HepG2 (cell line): ENCODE measurements around the gene ZNF749. TPM values are rescaled to one million over a fixed set of nuclear protein-coding genes. Genes with fewer than 3 reads are reported as not detected.
A peak's percentile ranks its signal among the peaks of the same experiment; 100 is the strongest.

Experiments used
- BCL6 ChIP-seq: IDR thresholded peaks from 2 replicates; pipeline ENCODE4 v1.6.1; 2016; ENCODE audit warnings: missing genetic modification reagents, missing compliant biosample characterization
- ESRRA ChIP-seq: sonication (generic); formaldehyde crosslinking; IDR thresholded peaks from 2 replicates; pipeline ENCODE4 v1.5.1; 2020; ENCODE audit warnings: mild to moderate bottlenecking, low read depth, missing genetic modification reagents
- ETV5 ChIP-seq: IDR thresholded peaks from 2 replicates; pipeline ENCODE4 v1.6.1; 2018; ENCODE audit warnings: missing biosample characterization, missing genetic modification reagents, inconsistent platforms, borderline replicate concordance
- MXI1 ChIP-seq: IDR thresholded peaks from 3 replicates; pipeline ENCODE4 v1.6.1; 2012; ENCODE audit warnings: low read depth, low read length, inconsistent platforms, borderline replicate concordance
- NR2C2 ChIP-seq: sonication (generic); formaldehyde crosslinking; IDR thresholded peaks from 2 replicates; pipeline ENCODE4 v1.4.0; 2020; ENCODE audit warnings: missing genetic modification reagents, mild to moderate bottlenecking, moderate library complexity, borderline replicate concordance
- PTBP1 ChIP-seq: fragments of 200-400 bp; formaldehyde crosslinking; IDR thresholded peaks from 2 replicates; pipeline ENCODE4 v1.6.1; 2018; ENCODE audit warnings: low read length, low read depth; ENCODE audit not compliant: poor library complexity, severe bottlenecking
- RORA ChIP-seq: sonication (generic); formaldehyde crosslinking; IDR thresholded peaks from 2 replicates; pipeline ENCODE4 v1.5.0; 2020; ENCODE audit warnings: mild to moderate bottlenecking, missing genetic modification reagents, moderate library complexity
- SMC3 ChIP-seq: IDR thresholded peaks from 2 replicates; pipeline ENCODE4 v1.6.1; 2011; ENCODE audit warnings: low read length, improper control_type of control experiment
- STAT6 ChIP-seq: sonication (generic); formaldehyde crosslinking; IDR thresholded peaks from 2 replicates; pipeline ENCODE4 v1.4.0; 2020; ENCODE audit warnings: missing genetic modification reagents, mild to moderate bottlenecking, borderline replicate concordance
- TOE1 ChIP-seq: sonication (generic); formaldehyde crosslinking; IDR thresholded peaks from 2 replicates; pipeline ENCODE4 v1.4.0; 2020; ENCODE audit warnings: mild to moderate bottlenecking, missing genetic modification reagents
- ZBTB43 ChIP-seq: sonication (generic); formaldehyde crosslinking; conservative IDR thresholded peaks from 2 replicates; pipeline ENCODE4 v1.4.0; 2020; ENCODE audit warnings: missing genetic modification reagents
- ZNF24 ChIP-seq: fragments of 450-650 bp; IDR thresholded peaks from 2 replicates; pipeline ENCODE4 v1.6.1; 2017; ENCODE audit warnings: antibody characterized with exemption, mild to moderate bottlenecking
- ZNF550 ChIP-seq: sonication (generic); formaldehyde crosslinking; IDR thresholded peaks from 2 replicates; pipeline ENCODE4 v1.4.0; 2020; ENCODE audit warnings: mild to moderate bottlenecking, missing genetic modification reagents, borderline replicate concordance
- ZNF598 ChIP-seq: sonication (generic); formaldehyde crosslinking; IDR thresholded peaks from 2 replicates; pipeline ENCODE4 v1.5.1; 2020; ENCODE audit warnings: mild to moderate bottlenecking, missing genetic modification reagents, borderline replicate concordance
- polyA plus RNA-seq, 8 experiments: library from polyadenylated mRNA; depleted of rRNA in 3 of 8; stranded (reverse) in 7 of 8; unstranded in 1 of 8; fragments of >200 nt; fragmentation: Illumina TruSeq in 4 of 8; extraction: Trizol in 4 of 8; gene quantifications; 2 replicates each; pipeline versions ENCODE4 v1.2.1 to v1.2.3, GENCODE V29; 2011 to 2016; ENCODE audit warnings: low read depth in 4 of 8, missing spikeins in 1 of 8, mixed read lengths in 1 of 8; ENCODE audit not compliant: insufficient read depth in 1 of 8
- total RNA-seq, 5 experiments: library from RNA; depleted of rRNA; stranded (reverse); fragments of >200 nt; fragmentation: Illumina TruSeq; extraction: Trizol; gene quantifications; 2 replicates each; pipeline ENCODE4 v1.2.3, GENCODE V29; 2016; ENCODE audit warnings: low read depth in 1 of 5
- TF ChIP-seq, protein P1 (sequence below): sonication (generic); formaldehyde crosslinking; IDR thresholded peaks from 2 replicates; pipeline ENCODE4 v1.5.1; 2020; ENCODE audit warnings: mild to moderate bottlenecking, missing genetic modification reagents
- TF ChIP-seq, protein P2 (sequence below): sonication (generic); formaldehyde crosslinking; IDR thresholded peaks from 2 replicates; pipeline ENCODE4 v1.5.0; 2020; ENCODE audit warnings: missing genetic modification reagents

The ZNF749 gene
- total and polyA plus RNA-seq, 2 of the 13 experiments (the other 11 are each of a cell fraction or from before 2014, with no cell fraction given): 18.9 to 21.0 TPM

DNA sequence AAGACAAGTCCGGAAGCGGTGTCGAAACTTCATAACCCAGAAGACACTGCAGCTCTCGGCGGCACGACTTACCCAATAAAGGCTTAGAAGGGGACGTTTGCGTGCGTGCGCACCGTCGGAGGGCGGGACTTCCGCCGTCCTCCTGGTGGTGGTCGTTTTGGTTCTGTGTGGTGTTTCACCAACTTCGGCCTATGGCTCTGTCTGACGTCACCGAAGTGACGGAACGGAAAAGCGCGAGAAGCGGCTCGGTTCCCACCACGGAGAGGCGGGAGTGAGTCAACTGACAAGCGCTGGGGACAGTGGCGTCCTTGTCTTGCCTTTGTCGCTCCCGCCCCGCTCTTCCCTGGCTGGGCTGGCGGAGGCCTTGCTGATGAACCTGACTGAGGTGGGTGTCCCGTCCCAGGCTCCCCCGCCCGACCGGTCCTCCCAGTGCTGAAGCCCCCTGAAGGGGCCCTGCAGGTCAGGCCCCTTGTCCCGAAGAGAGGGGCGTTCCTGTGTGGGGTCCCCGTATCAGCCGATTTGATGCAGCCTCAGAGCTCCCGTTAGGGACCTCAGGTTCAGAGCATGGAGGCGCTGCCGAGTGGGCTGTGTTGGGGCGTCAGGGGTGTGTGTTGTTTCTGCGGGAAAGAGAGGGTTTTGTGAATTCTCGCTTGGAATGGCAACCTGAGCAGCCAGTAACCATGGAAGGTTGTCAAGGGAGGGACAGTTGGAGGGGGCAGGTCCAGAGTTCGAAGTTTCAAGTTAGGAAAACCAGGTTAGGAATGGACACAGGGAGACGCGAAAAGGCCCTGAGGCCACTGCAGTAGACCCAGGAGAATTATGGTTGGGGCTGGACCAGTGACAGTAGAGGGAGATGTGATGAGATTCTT is 45.2 kb upstream of the ZNF749 start, which contains the start of gene ZNF548 (continued):
- TF ChIP-seq RORA (no peak), BCL6 (CRISPR knock-in tag) (0 out of 2 replicates have a peak, but pooled peaks have one; percentile 16), ESRRA (peak; percentile 50; the same call in 1 of the 2 replicates), MXI1 (peak; percentile 70; the same call in 1 of the 3 replicates), NR2C2 (CRISPR knock-in tag) (peak; percentile 57), ZNF550 (CRISPR knock-in tag) (no peak), ZNF24 (no peak), ETV5 (CRISPR knock-in tag) (peak; percentile 89), ZBTB43 (CRISPR knock-in tag) (no peak), STAT6 (peak; percentile 64; the same call in 1 of the 2 replicates), TOE1 (CRISPR knock-in tag) (no peak), SMC3 (no peak), PTBP1 (no peak), ZNF598 (CRISPR knock-in tag) (no peak)
- TF ChIP-seq, protein P1, sequence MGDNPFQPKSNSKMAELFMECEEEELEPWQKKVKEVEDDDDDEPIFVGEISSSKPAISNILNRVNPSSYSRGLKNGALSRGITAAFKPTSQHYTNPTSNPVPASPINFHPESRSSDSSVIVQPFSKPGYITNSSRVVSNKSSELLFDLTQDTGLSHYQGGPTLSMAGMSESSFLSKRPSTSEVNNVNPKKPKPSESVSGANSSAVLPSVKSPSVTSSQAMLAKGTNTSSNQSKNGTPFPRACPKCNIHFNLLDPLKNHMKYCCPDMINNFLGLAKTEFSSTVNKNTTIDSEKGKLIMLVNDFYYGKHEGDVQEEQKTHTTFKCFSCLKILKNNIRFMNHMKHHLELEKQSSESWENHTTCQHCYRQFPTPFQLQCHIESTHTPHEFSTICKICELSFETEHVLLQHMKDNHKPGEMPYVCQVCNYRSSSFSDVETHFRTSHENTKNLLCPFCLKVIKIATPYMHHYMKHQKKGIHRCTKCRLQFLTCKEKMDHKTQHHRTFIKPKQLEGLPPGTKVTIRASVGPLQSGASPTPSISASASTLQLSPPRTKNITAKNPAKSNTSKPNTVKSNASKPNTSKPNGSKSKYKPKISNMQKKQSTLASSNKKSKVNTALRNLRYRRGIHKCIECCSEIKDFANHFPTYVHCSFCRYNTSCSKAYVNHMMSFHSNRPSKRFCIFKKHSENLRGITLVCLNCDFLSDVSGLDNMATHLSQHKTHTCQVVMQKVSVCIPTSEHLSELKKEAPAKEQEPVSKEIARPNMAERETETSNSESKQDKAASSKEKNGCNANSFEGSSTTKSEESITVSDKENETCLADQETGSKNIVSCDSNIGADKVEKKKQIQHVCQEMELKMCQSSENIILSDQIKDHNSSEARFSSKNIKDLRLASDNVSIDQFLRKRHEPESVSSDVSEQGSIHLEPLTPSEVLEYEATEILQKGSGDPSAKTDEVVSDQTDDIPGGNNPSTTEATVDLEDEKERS: peak; percentile 87
- TF ChIP-seq, protein P2, sequence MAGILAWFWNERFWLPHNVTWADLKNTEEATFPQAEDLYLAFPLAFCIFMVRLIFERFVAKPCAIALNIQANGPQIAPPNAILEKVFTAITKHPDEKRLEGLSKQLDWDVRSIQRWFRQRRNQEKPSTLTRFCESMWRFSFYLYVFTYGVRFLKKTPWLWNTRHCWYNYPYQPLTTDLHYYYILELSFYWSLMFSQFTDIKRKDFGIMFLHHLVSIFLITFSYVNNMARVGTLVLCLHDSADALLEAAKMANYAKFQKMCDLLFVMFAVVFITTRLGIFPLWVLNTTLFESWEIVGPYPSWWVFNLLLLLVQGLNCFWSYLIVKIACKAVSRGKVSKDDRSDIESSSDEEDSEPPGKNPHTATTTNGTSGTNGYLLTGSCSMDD (CRISPR knock-in tag): no peak
